Calu3 (cell line): ENCODE results near the gene SPTSSA. TPM values are rescaled to one million over a fixed set of nuclear protein-coding genes. Genes with fewer than 3 reads are reported as not detected.
"Not testable (repeated sequence)": the region's sequence is repeated elsewhere in the genome, so short reads cannot be mapped to it uniquely, and the experiment has no call there.

Source experiments
- BruUV-seq: library from RNA; stranded (reverse); fragments of 400-500 nt; replicated peaks from 2 replicates; lab custom pipeline; 2021; lab: Mats Ljungman, UMichigan
- CTCF ChIA-PET: fragments of 300-600 bp; sonication (Branson Sonifier 250); formaldehyde crosslinking; loops from one replicate; lab custom pipeline; 2022; ENCODE audit warnings: antibody characterized with exemption; lab: Charles Lee
- DNase-seq: peaks from one replicate; pipeline ENCODE4 v3.0.0; 2022
- H3K27ac Mint-ChIP-seq: one replicate; pipeline ENCODE4 v1.8.0; 2022; ENCODE audit warnings: mixed read lengths; ENCODE audit not compliant: unreplicated experiment
- H3K27me3 Mint-ChIP-seq: one replicate; pipeline ENCODE4 v1.8.0; 2022; ENCODE audit warnings: mixed read lengths; ENCODE audit not compliant: unreplicated experiment
- H3K36me3 Mint-ChIP-seq: one replicate; pipeline ENCODE4 v1.8.0; 2022; ENCODE audit warnings: mild to moderate bottlenecking, moderate library complexity, mixed read lengths; ENCODE audit not compliant: insufficient read depth, unreplicated experiment
- H3K4me1 Mint-ChIP-seq: one replicate; pipeline ENCODE4 v1.8.0; 2022; ENCODE audit warnings: mild to moderate bottlenecking, low read depth, mixed read lengths; ENCODE audit not compliant: unreplicated experiment
- H3K4me3 Mint-ChIP-seq: one replicate; pipeline ENCODE4 v1.8.0; 2022; ENCODE audit warnings: mild to moderate bottlenecking, low read depth, moderate library complexity, mixed read lengths; ENCODE audit not compliant: unreplicated experiment
- H3K9me3 Mint-ChIP-seq: one replicate; pipeline ENCODE4 v1.8.0; 2022; ENCODE audit warnings: low read depth, mixed read lengths; ENCODE audit not compliant: unreplicated experiment
- intact Hi-C: fragments of 100-400 bp; cut with micrococcal nuclease; formaldehyde crosslinking; loops from one replicate; pipeline ENCODE4 v1.10.0; 2022; ENCODE audit not compliant: unreplicated experiment
- total RNA-seq: library from RNA; stranded (reverse); gene quantifications from 2 replicates; pipeline ENCODE4 v1.2.3, GENCODE V29; 2022
- TF ChIP-seq, protein P1 (sequence below): fragments of 200-600 bp; IDR thresholded peaks from one replicate; pipeline ENCODE4 v1.8.0; 2022; ENCODE audit warnings: antibody characterized with exemption; ENCODE audit not compliant: unreplicated experiment

SPTSSA gene
- total RNA-seq, 1 experiment from 2014 or later: 22.0 TPM

DNA sequence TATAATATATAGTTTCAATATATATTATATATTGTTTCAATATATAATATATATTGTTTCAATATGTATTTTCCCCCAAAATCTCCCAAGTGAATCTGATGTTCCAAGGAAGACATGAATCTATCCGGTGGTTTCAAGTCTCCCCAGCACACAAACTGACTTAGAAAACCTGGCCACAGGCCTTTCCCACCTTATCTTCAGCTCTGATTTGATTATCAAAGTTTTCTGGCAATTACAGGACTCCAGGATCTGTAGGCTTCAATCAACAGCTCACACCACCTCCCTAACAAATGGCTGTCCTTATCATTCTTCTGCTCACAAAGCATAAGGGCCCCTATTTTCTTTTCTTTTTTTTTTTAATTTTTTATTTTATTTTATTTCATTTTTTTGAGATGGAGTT, 22.7 kb upstream of the SPTSSA start:
- no peak for DNase-seq
- Mint-ChIP-seq H3K4me1 (no peaks in the 10 kb centered on the region), H3K27ac (no peak overlapping the region), H3K9me3 (peaks cover 3% of the 10 kb centered on the region), H3K4me3 (no peak overlapping the region), H3K27me3 (no peaks in the 10 kb centered on the region), H3K36me3 (no peaks in the 10 kb centered on the region)
- BruUV-seq: no TSS peak
- intact Hi-C loops: no loop called here
- TF ChIP-seq, protein P1, sequence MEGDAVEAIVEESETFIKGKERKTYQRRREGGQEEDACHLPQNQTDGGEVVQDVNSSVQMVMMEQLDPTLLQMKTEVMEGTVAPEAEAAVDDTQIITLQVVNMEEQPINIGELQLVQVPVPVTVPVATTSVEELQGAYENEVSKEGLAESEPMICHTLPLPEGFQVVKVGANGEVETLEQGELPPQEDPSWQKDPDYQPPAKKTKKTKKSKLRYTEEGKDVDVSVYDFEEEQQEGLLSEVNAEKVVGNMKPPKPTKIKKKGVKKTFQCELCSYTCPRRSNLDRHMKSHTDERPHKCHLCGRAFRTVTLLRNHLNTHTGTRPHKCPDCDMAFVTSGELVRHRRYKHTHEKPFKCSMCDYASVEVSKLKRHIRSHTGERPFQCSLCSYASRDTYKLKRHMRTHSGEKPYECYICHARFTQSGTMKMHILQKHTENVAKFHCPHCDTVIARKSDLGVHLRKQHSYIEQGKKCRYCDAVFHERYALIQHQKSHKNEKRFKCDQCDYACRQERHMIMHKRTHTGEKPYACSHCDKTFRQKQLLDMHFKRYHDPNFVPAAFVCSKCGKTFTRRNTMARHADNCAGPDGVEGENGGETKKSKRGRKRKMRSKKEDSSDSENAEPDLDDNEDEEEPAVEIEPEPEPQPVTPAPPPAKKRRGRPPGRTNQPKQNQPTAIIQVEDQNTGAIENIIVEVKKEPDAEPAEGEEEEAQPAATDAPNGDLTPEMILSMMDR: no peak
- CTCF ChIA-PET: no interaction called here

DNA sequence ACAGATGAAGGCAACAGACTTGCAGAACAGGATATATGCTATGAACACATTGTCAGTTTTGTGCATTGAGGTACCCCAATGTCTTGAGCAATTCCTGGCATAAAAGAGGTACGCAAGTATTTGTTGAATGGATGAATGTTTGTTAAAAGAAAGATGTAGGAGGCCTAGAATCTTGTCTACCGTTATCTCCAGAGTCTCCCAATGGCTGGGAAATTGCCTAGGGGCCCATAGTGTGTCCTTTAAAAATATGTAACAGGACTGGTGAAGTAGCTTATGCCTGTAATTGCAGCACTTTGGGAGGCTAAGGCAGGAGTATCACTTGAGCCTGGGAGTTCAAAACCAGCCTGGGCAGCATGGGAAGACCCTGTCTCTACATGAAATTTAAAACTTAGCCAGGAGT, 20.4 kb upstream of the SPTSSA start:
- no peaks in the 10 kb centered on the region for H3K4me1 Mint-ChIP-seq
- H3K36me3 Mint-ChIP-seq: no peaks in the 10 kb centered on the region
- BruUV-seq: no TSS peak
- intact Hi-C loops: no loop called here
- CTCF ChIA-PET: interaction anchor here (0.7 kb wide), 1 partner anchor 16 kb away, joined by 9 read pairs; no protein-coding TSS in a partner anchor
- H3K27ac Mint-ChIP-seq: no peak overlapping the region
- no peak overlapping the region for H3K4me3 Mint-ChIP-seq
- H3K27me3 Mint-ChIP-seq: no peaks in the 10 kb centered on the region
- TF ChIP-seq, protein P1: no peak
- peaks cover 3% of the 10 kb centered on the region for H3K9me3 Mint-ChIP-seq
- DNase-seq: no peak

GRCh38 chr14:34479694-34480093, 17.7 kb upstream of the SPTSSA start:
- no peaks in the 10 kb centered on the region for H3K9me3 Mint-ChIP-seq
- TF ChIP-seq, protein P1: no peak
- BruUV-seq: no TSS peak
- no peaks in the 10 kb centered on the region for H3K27me3 Mint-ChIP-seq
- H3K4me3 Mint-ChIP-seq: no peak overlapping the region
- H3K4me1 Mint-ChIP-seq: no peaks in the 10 kb centered on the region
- CTCF ChIA-PET: no interaction called here
- no peak for DNase-seq
- intact Hi-C loops: no loop called here
- no peak overlapping the region for H3K27ac Mint-ChIP-seq
- no peaks in the 10 kb centered on the region for H3K36me3 Mint-ChIP-seq

GRCh38 chr14:34478261-34478660, 16.2 kb upstream of the SPTSSA start:
- CTCF ChIA-PET: no interaction called here
- no peaks in the 10 kb centered on the region for H3K9me3 Mint-ChIP-seq
- no peaks in the 10 kb centered on the region for H3K36me3 Mint-ChIP-seq
- no TSS peak for BruUV-seq
- DNase-seq: no peak
- TF ChIP-seq, protein P1: no peak
- H3K27me3 Mint-ChIP-seq: no peaks in the 10 kb centered on the region
- intact Hi-C loops: no loop called here
- H3K4me3 Mint-ChIP-seq: no peak overlapping the region
- no peaks in the 10 kb centered on the region for H3K4me1 Mint-ChIP-seq
- no peak overlapping the region for H3K27ac Mint-ChIP-seq

- H3K36me3 Mint-ChIP-seq, H3K27me3 Mint-ChIP-seq, CTCF ChIA-PET, H3K9me3 Mint-ChIP-seq, H3K4me3 Mint-ChIP-seq, intact Hi-C loops, BruUV-seq, DNase-seq, H3K4me1 Mint-ChIP-seq, H3K27ac Mint-ChIP-seq: not testable (repeated sequence)
These were observed 14.0 kb upstream of the SPTSSA start for GRCh38 chr14:34476036-34476435.
